SW480 (cell line): ENCODE measurements around the gene MYH1.
"Not testable (repeated sequence)": the region's sequence is repeated elsewhere in the genome, so short reads cannot be mapped to it uniquely, and the experiment has no call there.

ENCODE experiments used
- DNase-seq: peaks from one replicate; pipeline ENCODE4 v3.0.0-alpha.2; 2016; ENCODE audit warnings: low spot score

The MYH1 gene

GRCh38 chr17:10518271-10519037 is at the start of gene MYH1:
Gene MYH1 (minus strand): TSS chr17:10518542. CDS start chr17:10516642, 1,900 bp downstream.
- DNase-seq, result no peak

GRCh38 chr17:10563991-10564660 is 45.8 kb upstream of the MYH1 start:
- no peak for DNase-seq

GRCh38 chr17:10558049-10558448 is 39.7 kb upstream of the MYH1 start:
- no peak for DNase-seq

- DNase-seq, result no peak
Measured at GRCh38 chr17:10557422-10557821, 39.1 kb upstream of the MYH1 start.

- DNase-seq, result no peak
Measured at GRCh38 chr17:10556301-10557005, 38.1 kb upstream of the MYH1 start.

- DNase-seq, result no peak
Measured at GRCh38 chr17:10550014-10550413, 31.7 kb upstream of the MYH1 start.

GRCh38 chr17:10549096-10549842 is 30.9 kb upstream of the MYH1 start, which contains the start of gene MYH2:
Gene MYH2 (minus strand): TSS chr17:10549658. CDS start chr17:10547920, 1,738 bp downstream.
- DNase-seq, result no peak

GRCh38 chr17:10547351-10547750 is 29.0 kb upstream of the MYH1 start:
- peak; percentile 16 for DNase-seq

- peak; percentile 21 for DNase-seq
Measured at GRCh38 chr17:10543486-10543885, 25.1 kb upstream of the MYH1 start.

GRCh38 chr17:10541179-10541578 is 22.8 kb upstream of the MYH1 start:
- not testable (repeated sequence) for DNase-seq

- no peak for DNase-seq
Measured at GRCh38 chr17:10532026-10532425, 13.7 kb upstream of the MYH1 start.

GRCh38 chr17:10527419-10527818 is 9.1 kb upstream of the MYH1 start:
- DNase-seq, result no peak

- DNase-seq, result no peak
Measured at GRCh38 chr17:10526517-10526916, 8.2 kb upstream of the MYH1 start.

- DNase-seq, result no peak
Measured at GRCh38 chr17:10523064-10523463, 4.7 kb upstream of the MYH1 start.

GRCh38 chr17:10521949-10522348 is 3.6 kb upstream of the MYH1 start:
- no peak for DNase-seq

- no peak for DNase-seq
Measured at GRCh38 chr17:10516638-10517037, 1.7 kb downstream of the MYH1 start.

GRCh38 chr17:10516065-10516464 is 2.3 kb downstream of the MYH1 start:
- DNase-seq, result no peak

GRCh38 chr17:10513299-10514067 is 4.9 kb downstream of the MYH1 start:
- DNase-seq, result no peak

- DNase-seq, result no peak
Measured at GRCh38 chr17:10512856-10513255, 5.5 kb downstream of the MYH1 start.

GRCh38 chr17:10499950-10500349 is 18.4 kb downstream of the MYH1 start:
- no peak for DNase-seq

- no peak for DNase-seq
Measured at GRCh38 chr17:10492004-10492403, 26.3 kb downstream of the MYH1 start.
